SK-N-SH treated with all-trans-retinoic acid at 6 μM for 48 hours (cell line): ENCODE results near the gene LTBP1.

Source experiments
- ATAC-seq: fragments of 200-7000 bp; cut with Tn5 transposase; 3 replicates; pipeline ENCODE4 v1.9.1; 2020; ENCODE audit warnings: mild to moderate bottlenecking, moderate library complexity
- ARNTL ChIP-seq: fragments of 450-650 bp; formaldehyde crosslinking; IDR thresholded peaks from 2 replicates; pipeline ENCODE4 v1.5.0; 2020; ENCODE audit warnings: low read depth, mild to moderate bottlenecking, moderate library complexity, borderline replicate concordance
- BACH2 ChIP-seq: fragments of 250-450 bp; sonication (Bioruptor Pico); IDR thresholded peaks from 2 replicates; pipeline ENCODE4 v1.9.0; 2021; ENCODE audit warnings: mild to moderate bottlenecking, borderline replicate concordance
- CSDC2 ChIP-seq: fragments of 250-450 bp; sonication (Bioruptor Pico); IDR thresholded peaks from 2 replicates; pipeline ENCODE4 v1.5.0; 2020; ENCODE audit warnings: mild to moderate bottlenecking, moderate library complexity
- ESRRG ChIP-seq: fragments of 250-450 bp; sonication (Bioruptor Pico); IDR thresholded peaks from 2 replicates; pipeline ENCODE4 v1.6.1; 2021; ENCODE audit warnings: mild to moderate bottlenecking
- ISL1 ChIP-seq: fragments of 250-450 bp; sonication (Bioruptor Pico); IDR thresholded peaks from 2 replicates; pipeline ENCODE4 v2.1.2; 2022; ENCODE audit warnings: mild to moderate bottlenecking, moderate library complexity
- OSR1 ChIP-seq: fragments of 250-450 bp; sonication (Bioruptor Pico); IDR thresholded peaks from 2 replicates; pipeline ENCODE4 v1.8.0; 2022; ENCODE audit warnings: moderate library complexity, mild to moderate bottlenecking, inconsistent platforms
- PPARA ChIP-seq: fragments of 250-450 bp; sonication (Bioruptor Pico); IDR thresholded peaks from 2 replicates; pipeline ENCODE4 v1.5.0; 2020; ENCODE audit warnings: mild to moderate bottlenecking, borderline replicate concordance
- RARB ChIP-seq: fragments of 250-450 bp; sonication (Bioruptor Pico); IDR thresholded peaks from 2 replicates; pipeline ENCODE4 v1.8.0; 2021; ENCODE audit warnings: mild to moderate bottlenecking, moderate library complexity
- SNAI2 ChIP-seq: fragments of 250-450 bp; sonication (Bioruptor Pico); IDR thresholded peaks from 2 replicates; pipeline ENCODE4 v1.5.0; 2020; ENCODE audit warnings: mild to moderate bottlenecking, moderate library complexity
- ZC3H10 ChIP-seq: fragments of 250-450 bp; sonication (Bioruptor Pico); IDR thresholded peaks from 2 replicates; pipeline ENCODE4 v1.5.1; 2021; ENCODE audit warnings: mild to moderate bottlenecking, moderate library complexity
- ZFP3 ChIP-seq: fragments of 250-450 bp; sonication (Bioruptor Pico); IDR thresholded peaks from 2 replicates; pipeline ENCODE4 v1.5.0; 2020; ENCODE audit warnings: mild to moderate bottlenecking, moderate library complexity
- ZNF565 ChIP-seq: fragments of 450-650 bp; formaldehyde crosslinking; conservative IDR thresholded peaks from 2 replicates; pipeline ENCODE4 v1.5.0; 2020; ENCODE audit warnings: low read depth, mild to moderate bottlenecking, moderate library complexity
- ZNF70 ChIP-seq: fragments of 450-650 bp; formaldehyde crosslinking; IDR thresholded peaks from 2 replicates; pipeline ENCODE4 v1.5.0; 2020; ENCODE audit warnings: mild to moderate bottlenecking, moderate library complexity
- ZNF8 ChIP-seq: fragments of 450-650 bp; formaldehyde crosslinking; IDR thresholded peaks from 2 replicates; pipeline ENCODE4 v1.5.0; 2020; ENCODE audit warnings: mild to moderate bottlenecking, moderate library complexity
- TF ChIP-seq, protein P1 (sequence below): fragments of 250-450 bp; sonication (Bioruptor Pico); IDR thresholded peaks from 2 replicates; pipeline ENCODE4 v1.5.0; 2020; ENCODE audit warnings: mild to moderate bottlenecking, moderate library complexity
- TF ChIP-seq, protein P2 (sequence below): fragments of 250-450 bp; sonication (Bioruptor Pico); IDR thresholded peaks from 2 replicates; pipeline ENCODE4 v1.5.1; 2020; ENCODE audit warnings: low read depth, mild to moderate bottlenecking, moderate library complexity
- TF ChIP-seq, protein P3 (sequence below): fragments of 250-450 bp; sonication (Bioruptor Pico); IDR thresholded peaks from 2 replicates; pipeline ENCODE4 v1.8.0; 2021; ENCODE audit warnings: low read depth, mild to moderate bottlenecking, moderate library complexity, borderline replicate concordance
- TF ChIP-seq, protein P4 (sequence below): fragments of 250-450 bp; sonication (Bioruptor Pico); IDR thresholded peaks from 2 replicates; pipeline ENCODE4 v1.5.1; 2021; ENCODE audit warnings: mild to moderate bottlenecking, moderate library complexity
- TF ChIP-seq, protein P5 (sequence below): fragments of 250-450 bp; sonication (Bioruptor Pico); IDR thresholded peaks from 2 replicates; pipeline ENCODE4 v1.8.0; 2020; ENCODE audit warnings: mild to moderate bottlenecking, moderate library complexity, borderline replicate concordance

The LTBP1 gene

DNA sequence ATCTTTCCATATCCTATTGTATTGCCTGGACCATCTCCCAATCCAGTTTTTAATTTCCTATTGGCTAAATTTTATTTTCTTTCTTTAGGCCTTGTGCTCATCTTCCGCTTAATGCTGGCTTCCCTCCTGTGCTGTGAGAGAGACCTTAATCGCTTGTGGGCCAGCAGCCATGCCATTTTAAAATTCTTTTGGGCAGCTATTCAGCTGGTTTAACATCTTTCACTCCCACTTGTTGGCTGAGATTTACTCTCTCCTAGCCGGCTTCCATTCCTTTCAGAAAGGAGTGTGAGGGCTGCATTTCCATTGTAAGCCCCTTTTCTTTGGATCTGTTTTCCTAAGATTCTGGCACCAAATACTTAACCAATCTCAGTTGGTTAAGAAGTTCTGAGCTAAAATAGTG is 388.8 kb downstream of the LTBP1 start:
- ATAC-seq: no peak
- TF ChIP-seq, protein P1, sequence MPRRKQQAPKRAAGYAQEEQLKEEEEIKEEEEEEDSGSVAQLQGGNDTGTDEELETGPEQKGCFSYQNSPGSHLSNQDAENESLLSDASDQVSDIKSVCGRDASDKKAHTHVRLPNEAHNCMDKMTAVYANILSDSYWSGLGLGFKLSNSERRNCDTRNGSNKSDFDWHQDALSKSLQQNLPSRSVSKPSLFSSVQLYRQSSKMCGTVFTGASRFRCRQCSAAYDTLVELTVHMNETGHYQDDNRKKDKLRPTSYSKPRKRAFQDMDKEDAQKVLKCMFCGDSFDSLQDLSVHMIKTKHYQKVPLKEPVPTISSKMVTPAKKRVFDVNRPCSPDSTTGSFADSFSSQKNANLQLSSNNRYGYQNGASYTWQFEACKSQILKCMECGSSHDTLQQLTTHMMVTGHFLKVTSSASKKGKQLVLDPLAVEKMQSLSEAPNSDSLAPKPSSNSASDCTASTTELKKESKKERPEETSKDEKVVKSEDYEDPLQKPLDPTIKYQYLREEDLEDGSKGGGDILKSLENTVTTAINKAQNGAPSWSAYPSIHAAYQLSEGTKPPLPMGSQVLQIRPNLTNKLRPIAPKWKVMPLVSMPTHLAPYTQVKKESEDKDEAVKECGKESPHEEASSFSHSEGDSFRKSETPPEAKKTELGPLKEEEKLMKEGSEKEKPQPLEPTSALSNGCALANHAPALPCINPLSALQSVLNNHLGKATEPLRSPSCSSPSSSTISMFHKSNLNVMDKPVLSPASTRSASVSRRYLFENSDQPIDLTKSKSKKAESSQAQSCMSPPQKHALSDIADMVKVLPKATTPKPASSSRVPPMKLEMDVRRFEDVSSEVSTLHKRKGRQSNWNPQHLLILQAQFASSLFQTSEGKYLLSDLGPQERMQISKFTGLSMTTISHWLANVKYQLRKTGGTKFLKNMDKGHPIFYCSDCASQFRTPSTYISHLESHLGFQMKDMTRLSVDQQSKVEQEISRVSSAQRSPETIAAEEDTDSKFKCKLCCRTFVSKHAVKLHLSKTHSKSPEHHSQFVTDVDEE (CRISPR knock-in tag): no peak
- TF ChIP-seq CSDC2: no peak
- no peak for TF ChIP-seq ZNF70 (CRISPR knock-in tag)
- TF ChIP-seq, protein P2, sequence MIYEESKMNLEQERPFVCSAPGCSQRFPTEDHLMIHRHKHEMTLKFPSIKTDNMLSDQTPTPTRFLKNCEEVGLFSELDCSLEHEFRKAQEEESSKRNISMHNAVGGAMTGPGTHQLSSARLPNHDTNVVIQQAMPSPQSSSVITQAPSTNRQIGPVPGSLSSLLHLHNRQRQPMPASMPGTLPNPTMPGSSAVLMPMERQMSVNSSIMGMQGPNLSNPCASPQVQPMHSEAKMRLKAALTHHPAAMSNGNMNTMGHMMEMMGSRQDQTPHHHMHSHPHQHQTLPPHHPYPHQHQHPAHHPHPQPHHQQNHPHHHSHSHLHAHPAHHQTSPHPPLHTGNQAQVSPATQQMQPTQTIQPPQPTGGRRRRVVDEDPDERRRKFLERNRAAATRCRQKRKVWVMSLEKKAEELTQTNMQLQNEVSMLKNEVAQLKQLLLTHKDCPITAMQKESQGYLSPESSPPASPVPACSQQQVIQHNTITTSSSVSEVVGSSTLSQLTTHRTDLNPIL (CRISPR knock-in tag): no peak
- no peak for TF ChIP-seq ISL1 (CRISPR knock-in tag)
- TF ChIP-seq ARNTL (CRISPR knock-in tag): no peak
- TF ChIP-seq ZC3H10 (CRISPR knock-in tag): no peak
- TF ChIP-seq PPARA (CRISPR knock-in tag): no peak
- TF ChIP-seq, protein P3, sequence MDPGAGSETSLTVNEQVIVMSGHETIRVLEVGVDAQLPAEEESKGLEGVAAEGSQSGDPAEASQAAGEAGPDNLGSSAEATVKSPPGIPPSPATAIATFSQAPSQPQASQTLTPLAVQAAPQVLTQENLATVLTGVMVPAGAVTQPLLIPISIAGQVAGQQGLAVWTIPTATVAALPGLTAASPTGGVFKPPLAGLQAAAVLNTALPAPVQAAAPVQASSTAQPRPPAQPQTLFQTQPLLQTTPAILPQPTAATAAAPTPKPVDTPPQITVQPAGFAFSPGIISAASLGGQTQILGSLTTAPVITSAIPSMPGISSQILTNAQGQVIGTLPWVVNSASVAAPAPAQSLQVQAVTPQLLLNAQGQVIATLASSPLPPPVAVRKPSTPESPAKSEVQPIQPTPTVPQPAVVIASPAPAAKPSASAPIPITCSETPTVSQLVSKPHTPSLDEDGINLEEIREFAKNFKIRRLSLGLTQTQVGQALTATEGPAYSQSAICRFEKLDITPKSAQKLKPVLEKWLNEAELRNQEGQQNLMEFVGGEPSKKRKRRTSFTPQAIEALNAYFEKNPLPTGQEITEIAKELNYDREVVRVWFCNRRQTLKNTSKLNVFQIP: no peak
- no peak for TF ChIP-seq ESRRG (CRISPR knock-in tag)
- TF ChIP-seq SNAI2 (CRISPR knock-in tag): no peak

DNA sequence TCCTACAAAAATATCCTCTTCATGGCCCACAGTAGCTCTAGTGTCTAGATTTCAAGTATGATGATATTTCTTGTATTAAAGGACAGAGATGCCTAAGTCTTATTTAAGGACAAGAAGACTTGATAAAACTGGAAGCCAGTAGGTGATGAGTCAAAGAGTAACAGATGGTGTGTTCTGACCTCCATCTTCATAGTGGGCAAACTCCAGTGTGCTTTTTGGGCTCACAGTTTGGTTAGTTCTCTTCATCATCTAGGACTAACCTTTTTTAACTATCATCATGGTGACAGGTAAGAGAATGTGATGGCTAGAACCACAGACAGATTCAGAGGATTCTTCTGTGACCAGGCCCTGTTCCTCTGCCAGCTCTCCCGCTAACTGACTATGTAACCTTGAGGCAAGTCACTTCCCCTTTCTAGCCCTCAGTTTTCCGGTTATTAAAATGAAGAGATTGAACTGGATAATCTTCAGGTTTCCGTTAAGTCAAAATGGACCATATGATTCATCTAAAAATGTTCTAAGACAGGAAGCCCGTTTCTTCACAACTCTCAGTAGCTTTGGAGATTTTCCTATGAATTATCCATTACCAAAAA is 389.4 kb downstream of the LTBP1 start:
- TF ChIP-seq OSR1 (CRISPR knock-in tag): no peak
- no peak for TF ChIP-seq RARB
- no peak for TF ChIP-seq ZNF8 (CRISPR knock-in tag)
- TF ChIP-seq CSDC2: no peak
- no peak for TF ChIP-seq BACH2 (CRISPR knock-in tag)
- no peak for TF ChIP-seq ZFP3 (CRISPR knock-in tag)
- no peak for TF ChIP-seq ZC3H10 (CRISPR knock-in tag)
- no peak for TF ChIP-seq ESRRG (CRISPR knock-in tag)
- TF ChIP-seq, protein P3: no peak
- no peak for TF ChIP-seq ISL1 (CRISPR knock-in tag)
- TF ChIP-seq, protein P2 (CRISPR knock-in tag): no peak
- no peak for TF ChIP-seq ZNF70 (CRISPR knock-in tag)
- no peak for TF ChIP-seq ZNF565 (CRISPR knock-in tag)
- TF ChIP-seq, protein P4, sequence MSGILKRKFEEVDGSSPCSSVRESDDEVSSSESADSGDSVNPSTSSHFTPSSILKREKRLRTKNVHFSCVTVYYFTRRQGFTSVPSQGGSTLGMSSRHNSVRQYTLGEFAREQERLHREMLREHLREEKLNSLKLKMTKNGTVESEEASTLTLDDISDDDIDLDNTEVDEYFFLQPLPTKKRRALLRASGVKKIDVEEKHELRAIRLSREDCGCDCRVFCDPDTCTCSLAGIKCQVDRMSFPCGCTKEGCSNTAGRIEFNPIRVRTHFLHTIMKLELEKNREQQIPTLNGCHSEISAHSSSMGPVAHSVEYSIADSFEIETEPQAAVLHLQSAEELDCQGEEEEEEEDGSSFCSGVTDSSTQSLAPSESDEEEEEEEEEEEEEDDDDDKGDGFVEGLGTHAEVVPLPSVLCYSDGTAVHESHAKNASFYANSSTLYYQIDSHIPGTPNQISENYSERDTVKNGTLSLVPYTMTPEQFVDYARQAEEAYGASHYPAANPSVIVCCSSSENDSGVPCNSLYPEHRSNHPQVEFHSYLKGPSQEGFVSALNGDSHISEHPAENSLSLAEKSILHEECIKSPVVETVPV (CRISPR knock-in tag): no peak
- no peak for TF ChIP-seq SNAI2 (CRISPR knock-in tag)
- TF ChIP-seq PPARA (CRISPR knock-in tag): no peak
- TF ChIP-seq, protein P5, sequence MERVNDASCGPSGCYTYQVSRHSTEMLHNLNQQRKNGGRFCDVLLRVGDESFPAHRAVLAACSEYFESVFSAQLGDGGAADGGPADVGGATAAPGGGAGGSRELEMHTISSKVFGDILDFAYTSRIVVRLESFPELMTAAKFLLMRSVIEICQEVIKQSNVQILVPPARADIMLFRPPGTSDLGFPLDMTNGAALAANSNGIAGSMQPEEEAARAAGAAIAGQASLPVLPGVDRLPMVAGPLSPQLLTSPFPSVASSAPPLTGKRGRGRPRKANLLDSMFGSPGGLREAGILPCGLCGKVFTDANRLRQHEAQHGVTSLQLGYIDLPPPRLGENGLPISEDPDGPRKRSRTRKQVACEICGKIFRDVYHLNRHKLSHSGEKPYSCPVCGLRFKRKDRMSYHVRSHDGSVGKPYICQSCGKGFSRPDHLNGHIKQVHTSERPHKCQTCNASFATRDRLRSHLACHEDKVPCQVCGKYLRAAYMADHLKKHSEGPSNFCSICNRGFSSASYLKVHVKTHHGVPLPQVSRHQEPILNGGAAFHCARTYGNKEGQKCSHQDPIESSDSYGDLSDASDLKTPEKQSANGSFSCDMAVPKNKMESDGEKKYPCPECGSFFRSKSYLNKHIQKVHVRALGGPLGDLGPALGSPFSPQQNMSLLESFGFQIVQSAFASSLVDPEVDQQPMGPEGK: no peak
- no peak for ATAC-seq
